ENCODE measurements around the gene EQTN.

GRCh38 chr9:27272103-27272502 lies 24.8 kb downstream of the EQTN start:
- TF ChIP-seq EZH2 (IDR thresholded peaks at IDR 0.05; ENCODE audit: borderline replicate concordance, low read length) = no peak
- no peak for TF ChIP-seq CTCF (conservative IDR thresholded peaks at IDR 0.05 in 1 of 2, IDR thresholded peaks at IDR 0.05 in 1 of 2; ENCODE audit: extremely low read depth in 1 of 2, insufficient read depth in 1 of 2, low read depth in 1 of 2, low read length in 2 of 2)
